Thoracic aorta (tissue), 2 donors: Measurements from ENCODE around the gene SLCO1A2. TPM values are rescaled to one million over a fixed set of nuclear protein-coding genes. Genes with fewer than 3 reads are reported as not detected.

Experiments used
- ATAC-seq: fragments of 150-250 bp; one replicate; pipeline ENCODE4 v1.8.0; 2017; ENCODE audit warnings: low read depth; ENCODE audit not compliant: insufficient number of reproducible peaks, low FRiP score
- DNase-seq: peaks from one replicate; pipeline ENCODE4 v3.0.0-alpha.2; 2020; ENCODE audit warnings: low spot score
- H3K27ac ChIP-seq, 2 donors: fragments of 200-600 bp; sonication (generic); 1 replicate in 1 of 2; 2 replicates in 1 of 2; pipeline ENCODE4 v1.5.1; 2016; ENCODE audit warnings: mild to moderate bottlenecking in 2 of 2, moderate library complexity in 2 of 2
- H3K27me3 ChIP-seq: fragments of 200-600 bp; sonication (generic); replicated peaks from 2 replicates; pipeline ENCODE4 v1.6.0; 2016; ENCODE audit warnings: mild to moderate bottlenecking; ENCODE audit not compliant: insufficient read depth
- H3K36me3 ChIP-seq: fragments of 200-600 bp; sonication (generic); one replicate; pipeline ENCODE4 v1.5.1; 2016
- H3K4me1 ChIP-seq, 2 donors: fragments of 200-600 bp; sonication (generic); 1 replicate in 1 of 2; 2 replicates in 1 of 2; pipeline versions ENCODE4 v1.5.1 to v1.6.0; 2016; ENCODE audit warnings: low read depth in 2 of 2, mild to moderate bottlenecking in 1 of 2; ENCODE audit not compliant: control insufficient read depth in 1 of 2
- H3K4me3 ChIP-seq: fragments of 200-600 bp; sonication (generic); 2 replicates; pipeline ENCODE4 v1.5.1; 2016; ENCODE audit warnings: mild to moderate bottlenecking
- H3K9me3 ChIP-seq: fragments of 200-600 bp; sonication (generic); 2 replicates; pipeline ENCODE4 v1.5.1; 2016
- total RNA-seq, 2 donors: library from RNA; depleted of rRNA; stranded (reverse); fragments of >200 nt; gene quantifications; one replicate each; pipeline versions ENCODE4 v1.1.0 to v1.2.3, GENCODE V29; 2016
- TF ChIP-seq, protein P1 (sequence below): fragments of 200-600 bp; sonication (generic); IDR thresholded peaks from one replicate; pipeline ENCODE4 v1.5.1; 2019; ENCODE audit warnings: antibody characterized with exemption

Gene SLCO1A2
- total RNA-seq, 2 donors from 2014 or later = not detected

- H3K36me3 ChIP-seq = no peaks in the 10 kb centered on the region
- no peak overlapping the region for H3K27ac ChIP-seq
- H3K4me3 ChIP-seq = no peak overlapping the region
- no peaks in the 10 kb centered on the region for H3K4me1 ChIP-seq
- no peak for ATAC-seq
- no peaks in the 10 kb centered on the region for H3K27me3 ChIP-seq
- no peak for DNase-seq
- TF ChIP-seq, protein P1, sequence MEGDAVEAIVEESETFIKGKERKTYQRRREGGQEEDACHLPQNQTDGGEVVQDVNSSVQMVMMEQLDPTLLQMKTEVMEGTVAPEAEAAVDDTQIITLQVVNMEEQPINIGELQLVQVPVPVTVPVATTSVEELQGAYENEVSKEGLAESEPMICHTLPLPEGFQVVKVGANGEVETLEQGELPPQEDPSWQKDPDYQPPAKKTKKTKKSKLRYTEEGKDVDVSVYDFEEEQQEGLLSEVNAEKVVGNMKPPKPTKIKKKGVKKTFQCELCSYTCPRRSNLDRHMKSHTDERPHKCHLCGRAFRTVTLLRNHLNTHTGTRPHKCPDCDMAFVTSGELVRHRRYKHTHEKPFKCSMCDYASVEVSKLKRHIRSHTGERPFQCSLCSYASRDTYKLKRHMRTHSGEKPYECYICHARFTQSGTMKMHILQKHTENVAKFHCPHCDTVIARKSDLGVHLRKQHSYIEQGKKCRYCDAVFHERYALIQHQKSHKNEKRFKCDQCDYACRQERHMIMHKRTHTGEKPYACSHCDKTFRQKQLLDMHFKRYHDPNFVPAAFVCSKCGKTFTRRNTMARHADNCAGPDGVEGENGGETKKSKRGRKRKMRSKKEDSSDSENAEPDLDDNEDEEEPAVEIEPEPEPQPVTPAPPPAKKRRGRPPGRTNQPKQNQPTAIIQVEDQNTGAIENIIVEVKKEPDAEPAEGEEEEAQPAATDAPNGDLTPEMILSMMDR = no peak
- no peaks in the 10 kb centered on the region for H3K9me3 ChIP-seq
Observed at GRCh38 chr12:21223930-21224329, 110.8 kb downstream of the SLCO1A2 start.

DNA sequence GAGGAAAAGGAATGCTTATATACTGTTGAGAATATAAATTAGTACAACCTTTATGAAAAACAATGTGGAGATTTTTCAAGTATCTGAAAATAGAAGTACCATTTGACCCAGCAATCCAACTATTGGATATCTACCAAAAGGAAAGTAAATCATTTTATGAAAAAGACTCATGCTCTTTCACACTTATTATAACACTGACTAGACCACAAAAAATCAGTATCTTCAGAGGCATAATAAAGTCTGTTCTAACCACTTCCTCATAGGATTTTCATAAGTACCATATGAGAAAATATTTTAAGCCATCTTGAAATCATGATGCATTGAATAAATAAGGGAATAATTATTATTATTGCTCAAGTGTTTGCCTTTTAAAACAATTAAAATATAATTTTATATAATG is 112.9 kb downstream of the SLCO1A2 start:
- H3K4me1 ChIP-seq = no peaks in the 10 kb centered on the region
- DNase-seq (no peak), ATAC-seq (no peak)
- no peaks in the 10 kb centered on the region for H3K36me3 ChIP-seq
- H3K27ac ChIP-seq = no peak overlapping the region
- TF ChIP-seq, protein P1 = no peak
- H3K4me3 ChIP-seq = no peak overlapping the region
- H3K27me3 ChIP-seq = no peaks in the 10 kb centered on the region
- no peaks in the 10 kb centered on the region for H3K9me3 ChIP-seq

GRCh38 chr12:21221072-21221471 is 113.6 kb downstream of the SLCO1A2 start:
- Histone ChIP-seq H3K36me3 (no peaks in the 10 kb centered on the region), H3K27ac (no peak overlapping the region), H3K4me3 (no peak overlapping the region), H3K27me3 (no peaks in the 10 kb centered on the region), H3K4me1 (no peaks in the 10 kb centered on the region), H3K9me3 (no peaks in the 10 kb centered on the region)
- DNase-seq (no peak), ATAC-seq (no peak)
- TF ChIP-seq, protein P1 = no peak

DNA sequence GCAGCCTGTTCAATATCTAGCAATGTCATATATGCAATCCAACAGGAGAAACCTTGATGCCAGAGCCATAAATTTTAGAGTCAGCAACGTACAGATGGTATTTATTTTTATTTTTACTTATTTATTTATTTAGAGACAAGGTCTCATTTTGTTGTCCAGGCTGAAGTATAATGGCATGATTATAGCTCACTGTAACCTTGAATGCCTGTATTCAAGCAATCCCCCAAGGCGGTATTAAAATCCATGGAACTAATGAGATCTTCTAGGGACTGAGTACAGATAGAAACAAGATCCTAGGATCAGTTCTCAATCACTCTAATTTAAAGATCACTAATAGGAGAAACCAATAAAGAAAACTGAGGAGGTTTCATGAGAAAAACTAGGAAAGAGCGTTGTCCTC is 114.5 kb downstream of the SLCO1A2 start:
- H3K27ac ChIP-seq = no peak overlapping the region
- H3K4me3 ChIP-seq = no peak overlapping the region
- no peak for ATAC-seq
- no peaks in the 10 kb centered on the region for H3K27me3 ChIP-seq
- no peak for DNase-seq
- no peaks in the 10 kb centered on the region for H3K4me1 ChIP-seq
- no peaks in the 10 kb centered on the region for H3K9me3 ChIP-seq
- no peaks in the 10 kb centered on the region for H3K36me3 ChIP-seq
- TF ChIP-seq, protein P1 = no peak

DNA sequence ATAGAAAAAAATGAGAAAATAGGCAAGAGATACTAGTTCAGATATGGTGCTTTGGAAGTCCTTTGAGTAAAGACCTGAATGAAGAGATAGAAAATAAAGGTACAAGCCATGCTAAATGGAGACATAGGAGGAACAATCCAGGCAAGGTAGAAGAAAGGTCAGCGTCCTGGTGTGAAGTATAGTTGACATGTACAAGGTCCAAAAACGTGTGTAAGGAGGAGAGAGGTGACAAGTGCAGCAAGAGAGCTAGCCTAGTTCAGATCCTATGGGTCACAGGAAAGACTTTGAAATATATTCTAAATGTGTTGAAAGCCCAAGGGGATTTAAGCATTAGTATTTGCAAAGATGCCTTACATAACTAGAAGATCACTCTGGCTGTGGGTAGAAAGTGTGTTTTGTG is 115.5 kb downstream of the SLCO1A2 start:
- H3K27ac ChIP-seq = no peak overlapping the region
- H3K9me3 ChIP-seq = no peaks in the 10 kb centered on the region
- no peaks in the 10 kb centered on the region for H3K4me1 ChIP-seq
- TF ChIP-seq, protein P1 = no peak
- no peak overlapping the region for H3K4me3 ChIP-seq
- ATAC-seq (no peak), DNase-seq (no peak)
- H3K36me3 ChIP-seq = no peaks in the 10 kb centered on the region
- no peaks in the 10 kb centered on the region for H3K27me3 ChIP-seq

Other genes with a start within 250 kb of the SLCO1A2 start
- not detected for gene SLCO1B1, start 203.7 kb downstream of the SLCO1A2 start, total RNA-seq
- not detected for gene IAPP, start 38.0 kb upstream of the SLCO1A2 start, total RNA-seq
- 10 to 100 TPM; 16.4 to 24.5 TPM for gene PYROXD1, start 102.7 kb upstream of the SLCO1A2 start, total RNA-seq
- 10 to 100 TPM; 30.1 to 55.3 TPM for gene RECQL, start 166.7 kb upstream of the SLCO1A2 start, total RNA-seq
- 10 to 100 TPM; 26.7 to 36.8 TPM for gene GOLT1B, start 166.9 kb upstream of the SLCO1A2 start, total RNA-seq
- under 1 TPM in 1 of 2 donors, not detected in 1; 0.81 TPM for gene SPX, start 191.4 kb upstream of the SLCO1A2 start, total RNA-seq